ENCODE results near the gene ANXA8. TPM values are rescaled to one million over a fixed set of nuclear protein-coding genes. Genes with fewer than 3 reads are reported as not detected.
"Not testable (repeated sequence)": the region's sequence is repeated elsewhere in the genome, so short reads cannot be mapped to it uniquely, and the experiment has no call there.

ANXA8 gene
- total and polyA plus RNA-seq, 4 donors: 0.09 to 1.6 (median 1.1) TPM

DNA sequence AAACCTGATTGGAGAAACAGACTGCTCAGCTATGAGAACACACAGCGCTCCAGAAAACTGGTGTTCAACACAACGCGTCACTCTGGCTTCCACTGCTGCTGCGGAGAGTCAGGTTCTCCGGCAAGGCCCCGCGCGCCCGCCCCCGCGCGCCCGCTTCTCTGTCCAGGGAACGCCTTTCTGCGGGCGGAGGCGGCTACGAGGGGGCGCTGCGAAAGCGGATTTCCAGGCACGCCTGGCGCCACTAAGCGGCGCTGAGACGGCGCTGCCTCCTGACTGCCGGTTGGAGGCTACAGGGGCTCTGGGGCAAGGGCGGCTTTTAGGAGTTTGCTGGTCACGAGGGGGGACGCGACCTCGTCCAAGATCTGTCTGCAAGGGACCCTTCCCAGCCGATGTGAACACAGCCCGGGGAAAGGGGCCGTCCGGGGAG lies 22.6 kb downstream of the ANXA8 start:
- peak; percentile 49 for DNase-seq (ENCODE audit: low spot score)
- not testable (repeated sequence) for H3K36me3 ChIP-seq (ENCODE audit: control insufficient read depth in 4 of 4, insufficient read depth in 3 of 4, low read depth in 1 of 4, low read length in 3 of 4); H3K4me1 ChIP-seq (ENCODE audit: control insufficient read depth in 4 of 4, insufficient read depth in 4 of 4, low read length in 3 of 4); H3K27ac ChIP-seq (ENCODE audit: low read depth in 1 of 2, low read length in 2 of 2); H3K27me3 ChIP-seq (ENCODE audit: control insufficient read depth in 4 of 4, insufficient read depth in 4 of 4, low read length in 3 of 4); H3K9me3 ChIP-seq (ENCODE audit: control insufficient read depth in 4 of 4, low read length in 3 of 4); H3K9ac ChIP-seq (ENCODE audit: low read depth in 1 of 2, low read length in 2 of 2); H3K4me3 ChIP-seq (ENCODE audit: low read depth in 1 of 3, low read length in 3 of 3)
- WGBS: 6% methylated on average over 30 of the region's 37 CpGs
- TF ChIP-seq RAD21 (IDR thresholded peaks at IDR 0.05): peak; percentile 39 to 46
- peak; percentile 51 to 60 for TF ChIP-seq EGR1 (IDR thresholded peaks at IDR 0.05; ENCODE audit: low read depth in 2 of 2)

DNA sequence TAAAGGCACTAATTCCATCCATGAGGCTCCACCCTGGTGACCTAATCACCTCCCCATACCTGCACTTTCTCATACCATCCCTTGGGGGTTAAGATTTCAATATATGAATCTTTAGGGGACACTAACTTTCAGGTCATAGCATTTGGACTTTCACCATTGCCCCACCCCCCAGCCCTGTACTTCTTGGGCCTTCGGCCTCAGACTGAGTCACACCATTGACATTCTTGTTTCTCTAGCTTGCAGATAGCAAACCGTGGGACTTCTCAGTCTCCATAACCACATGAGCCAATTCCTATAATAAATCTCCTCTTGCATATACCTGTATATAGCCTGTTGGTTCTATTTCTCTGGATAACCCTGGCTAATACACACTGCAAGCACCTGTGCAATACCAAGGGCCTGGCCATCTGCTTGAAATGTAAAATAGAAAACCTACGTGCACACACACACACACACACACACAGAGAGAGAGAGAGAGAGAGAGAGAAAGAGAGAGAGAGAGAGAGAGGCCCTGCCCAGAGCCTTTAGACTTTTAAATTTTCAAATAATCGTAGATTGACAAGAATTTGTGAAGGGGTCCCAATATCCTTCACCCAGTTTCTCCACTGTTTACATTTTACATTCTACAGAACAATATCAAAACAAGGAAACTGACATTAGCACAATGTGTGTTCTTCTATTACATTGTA lies 25.3 kb downstream of the ANXA8 start:
- TF ChIP-seq NR2F2 (IDR thresholded peaks at IDR 0.05): no peak
- TF ChIP-seq, protein P1, sequence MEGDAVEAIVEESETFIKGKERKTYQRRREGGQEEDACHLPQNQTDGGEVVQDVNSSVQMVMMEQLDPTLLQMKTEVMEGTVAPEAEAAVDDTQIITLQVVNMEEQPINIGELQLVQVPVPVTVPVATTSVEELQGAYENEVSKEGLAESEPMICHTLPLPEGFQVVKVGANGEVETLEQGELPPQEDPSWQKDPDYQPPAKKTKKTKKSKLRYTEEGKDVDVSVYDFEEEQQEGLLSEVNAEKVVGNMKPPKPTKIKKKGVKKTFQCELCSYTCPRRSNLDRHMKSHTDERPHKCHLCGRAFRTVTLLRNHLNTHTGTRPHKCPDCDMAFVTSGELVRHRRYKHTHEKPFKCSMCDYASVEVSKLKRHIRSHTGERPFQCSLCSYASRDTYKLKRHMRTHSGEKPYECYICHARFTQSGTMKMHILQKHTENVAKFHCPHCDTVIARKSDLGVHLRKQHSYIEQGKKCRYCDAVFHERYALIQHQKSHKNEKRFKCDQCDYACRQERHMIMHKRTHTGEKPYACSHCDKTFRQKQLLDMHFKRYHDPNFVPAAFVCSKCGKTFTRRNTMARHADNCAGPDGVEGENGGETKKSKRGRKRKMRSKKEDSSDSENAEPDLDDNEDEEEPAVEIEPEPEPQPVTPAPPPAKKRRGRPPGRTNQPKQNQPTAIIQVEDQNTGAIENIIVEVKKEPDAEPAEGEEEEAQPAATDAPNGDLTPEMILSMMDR (IDR thresholded peaks at IDR 0.05; ENCODE audit: low read depth, low read length, missing input control): no peak
- TF ChIP-seq JUND (IDR thresholded peaks at IDR 0.05): no peak
- TF ChIP-seq RAD21 (IDR thresholded peaks at IDR 0.05): no peak
- TF ChIP-seq TAF1 (conservative IDR thresholded peaks at IDR 0.05): no peak
- no peak overlapping the region for H3K9ac ChIP-seq (ENCODE audit: low read depth in 1 of 2, low read length in 2 of 2)
- no peak overlapping the region for H3K27ac ChIP-seq (ENCODE audit: low read depth in 1 of 2, low read length in 2 of 2)
- no peaks in the 10 kb centered on the region for H3K27me3 ChIP-seq (ENCODE audit: control insufficient read depth in 4 of 4, insufficient read depth in 4 of 4, low read length in 3 of 4)
- no peak for DNase-seq (ENCODE audit: low spot score)
- H3K4me3 ChIP-seq (ENCODE audit: low read depth in 1 of 3, low read length in 3 of 3): no peak overlapping the region
- H3K36me3 ChIP-seq (ENCODE audit: control insufficient read depth in 4 of 4, insufficient read depth in 3 of 4, low read depth in 1 of 4, low read length in 3 of 4): no peaks in the 10 kb centered on the region
- no peaks in the 10 kb centered on the region for H3K9me3 ChIP-seq (ENCODE audit: control insufficient read depth in 4 of 4, low read length in 3 of 4)
- H3K4me1 ChIP-seq (ENCODE audit: control insufficient read depth in 4 of 4, insufficient read depth in 4 of 4, low read length in 3 of 4): peaks cover 0 to 2% (median 0%) of the 10 kb centered on the region in 4 donors
- 83% methylated on average over 4 of the region's 4 CpGs for WGBS

DNA sequence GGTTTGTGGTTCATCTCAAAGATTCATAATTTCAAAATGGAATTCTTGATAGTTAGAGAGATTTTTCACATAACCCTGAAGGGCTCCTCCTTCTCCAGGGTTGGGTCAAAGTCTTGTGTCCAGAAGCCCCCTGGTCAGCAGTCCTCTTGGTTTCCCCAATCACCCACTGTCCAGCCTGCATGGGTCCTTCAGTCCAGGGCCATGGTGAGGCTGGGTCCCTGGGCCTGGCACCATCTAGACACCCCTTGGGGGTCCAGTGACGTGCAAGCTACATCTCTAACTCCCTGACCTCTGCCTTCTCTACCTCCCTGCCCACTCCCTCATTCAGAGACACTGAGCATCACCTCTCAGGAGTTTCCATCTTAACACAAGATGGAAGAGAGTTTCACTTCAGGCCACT lies 26.1 kb downstream of the ANXA8 start:
- Histone ChIP-seq H3K27ac (ENCODE audit: low read depth in 1 of 2, low read length in 2 of 2) (no peak overlapping the region), H3K9ac (ENCODE audit: low read depth in 1 of 2, low read length in 2 of 2) (no peak overlapping the region), H3K27me3 (ENCODE audit: control insufficient read depth in 4 of 4, insufficient read depth in 4 of 4, low read length in 3 of 4) (no peaks in the 10 kb centered on the region), H3K4me1 (ENCODE audit: control insufficient read depth in 4 of 4, insufficient read depth in 4 of 4, low read length in 3 of 4) (peaks cover 0 to 2% (median 0%) of the 10 kb centered on the region in 4 donors), H3K4me3 (ENCODE audit: low read depth in 1 of 3, low read length in 3 of 3) (no peak overlapping the region), H3K9me3 (ENCODE audit: control insufficient read depth in 4 of 4, low read length in 3 of 4) (no peaks in the 10 kb centered on the region), H3K36me3 (ENCODE audit: control insufficient read depth in 4 of 4, insufficient read depth in 3 of 4, low read depth in 1 of 4, low read length in 3 of 4) (no peaks in the 10 kb centered on the region)
- WGBS: 92% methylated on average over 1 of the region's 1 CpG
- TF ChIP-seq, protein P2, sequence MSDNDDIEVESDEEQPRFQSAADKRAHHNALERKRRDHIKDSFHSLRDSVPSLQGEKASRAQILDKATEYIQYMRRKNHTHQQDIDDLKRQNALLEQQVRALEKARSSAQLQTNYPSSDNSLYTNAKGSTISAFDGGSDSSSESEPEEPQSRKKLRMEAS (IDR thresholded peaks at IDR 0.05): no peak
- no peak for TF ChIP-seq RAD21 (IDR thresholded peaks at IDR 0.05)
- TF ChIP-seq HNF4A (conservative IDR thresholded peaks at IDR 0.05): no peak
- TF ChIP-seq, protein P1 (IDR thresholded peaks at IDR 0.05; ENCODE audit: low read depth, low read length, missing input control): no peak
- TF ChIP-seq JUND (IDR thresholded peaks at IDR 0.05): no peak
- TF ChIP-seq RXRA (IDR thresholded peaks at IDR 0.05): no peak
- TF ChIP-seq SP1 (IDR thresholded peaks at IDR 0.05): no peak
- peak; percentile 8 for DNase-seq (ENCODE audit: low spot score)
